ENCODE measurements around the gene PEX14. TPM values are rescaled to one million over a fixed set of nuclear protein-coding genes. Genes with fewer than 3 reads are reported as not detected.

PEX14 gene
- polyA plus RNA-seq, 12 donors, result 9.3 to 22.8 (median 13.2) TPM; not detected in 1

DNA sequence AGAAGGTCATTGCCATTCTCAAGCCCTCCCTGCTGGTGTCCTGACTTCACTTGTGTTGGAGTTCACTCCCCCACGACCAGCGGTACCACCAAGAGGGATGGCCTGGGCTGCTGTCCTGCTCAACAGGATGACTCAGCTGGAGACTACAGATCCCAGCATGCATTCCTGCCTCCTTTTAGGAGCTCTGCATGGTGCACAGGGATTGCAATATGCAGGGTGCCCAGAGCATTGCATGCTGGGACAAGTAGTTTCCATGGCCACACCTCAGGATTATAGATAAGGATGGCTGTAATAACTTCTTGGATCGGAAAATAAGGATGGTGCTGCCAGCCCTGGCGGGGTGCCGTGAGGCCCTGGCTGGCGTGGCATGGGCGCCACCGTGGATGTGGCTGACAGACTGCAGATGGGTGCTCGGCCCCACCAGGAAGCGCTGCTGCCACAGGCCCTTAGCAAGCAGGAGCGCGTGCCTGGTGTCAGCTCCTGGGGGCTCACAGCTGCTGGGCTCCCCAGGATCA is 171.7 kb downstream of the PEX14 start:
- DNase-seq, result no peak

DNA sequence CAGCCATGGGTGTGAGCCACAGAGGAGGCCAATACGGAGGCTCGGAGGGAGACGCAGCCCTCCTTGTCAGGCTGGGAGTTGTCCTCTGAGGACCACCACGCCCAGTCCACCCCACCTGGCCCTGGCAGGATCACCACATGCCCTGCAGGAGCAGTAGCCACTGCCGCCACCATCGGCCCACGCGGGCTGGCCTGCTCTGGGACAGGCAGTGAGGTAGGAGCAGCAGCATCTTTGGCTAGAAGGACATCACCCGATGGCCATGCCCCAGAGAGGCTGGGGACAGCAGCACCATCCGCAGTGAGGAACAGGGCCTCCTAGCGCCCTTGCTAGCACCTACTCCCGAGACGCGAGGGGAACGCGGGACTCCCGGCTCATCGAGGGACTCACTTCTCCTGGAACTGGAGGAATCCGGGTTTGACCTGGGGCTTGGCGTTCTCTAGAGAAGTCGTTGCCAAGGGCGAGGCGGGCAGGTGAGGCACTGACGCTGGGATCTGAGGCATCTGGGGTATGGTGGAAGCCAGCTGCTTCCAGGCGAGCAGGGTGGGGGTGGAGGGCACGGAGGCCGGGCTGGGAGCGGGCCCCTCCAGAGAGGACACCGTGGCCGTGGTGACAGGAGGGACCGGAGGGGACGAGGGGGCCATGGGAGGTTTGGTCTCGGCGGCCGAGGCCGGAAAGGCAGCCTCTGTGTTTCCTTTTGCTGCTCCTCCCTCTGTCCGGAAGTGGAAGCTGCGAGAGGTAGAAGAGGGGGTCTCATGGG is 172.8 kb downstream of the PEX14 start:
- no peak for DNase-seq

DNA sequence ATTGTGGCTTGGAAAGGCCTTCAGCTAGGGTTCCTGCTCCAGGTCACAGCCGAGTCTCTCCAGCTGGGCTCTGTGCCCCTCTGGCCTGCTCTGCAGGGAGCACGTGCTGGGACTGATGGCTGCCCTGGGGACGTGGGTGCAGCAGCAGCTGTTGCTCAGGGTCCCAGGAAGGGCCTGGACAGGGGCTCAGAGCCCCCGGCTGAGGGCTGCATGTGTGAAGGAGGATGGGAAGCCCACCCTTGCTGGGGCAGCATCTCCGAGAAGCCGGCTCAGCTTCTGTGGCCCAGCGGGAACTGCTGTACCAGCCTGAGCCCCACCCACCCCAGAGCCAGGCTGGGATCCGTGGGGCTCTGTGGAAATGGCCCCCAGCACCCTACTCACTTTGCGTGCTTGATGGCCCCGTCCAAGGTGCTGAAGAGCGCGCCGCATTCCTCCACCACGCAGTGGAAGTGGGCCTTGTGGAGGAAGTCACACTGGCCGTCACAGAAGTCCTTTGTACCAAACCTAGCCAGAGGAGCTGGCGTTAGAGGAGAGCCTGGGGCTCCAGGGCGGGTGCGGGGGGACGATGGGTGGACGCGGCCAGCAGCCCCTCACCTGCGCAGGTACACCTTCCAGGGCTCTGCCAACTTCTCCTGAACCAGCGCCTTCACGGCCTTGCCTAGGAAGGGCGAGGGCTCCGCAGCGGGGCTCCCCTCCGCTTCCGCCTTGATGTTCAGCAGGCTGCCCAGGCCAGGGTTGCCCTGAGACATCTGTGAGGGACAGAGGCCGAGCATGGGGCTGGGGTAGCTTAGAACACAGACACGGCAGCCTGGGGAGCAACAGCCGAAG is 174.2 kb downstream of the PEX14 start:
- no peak for DNase-seq

DNA sequence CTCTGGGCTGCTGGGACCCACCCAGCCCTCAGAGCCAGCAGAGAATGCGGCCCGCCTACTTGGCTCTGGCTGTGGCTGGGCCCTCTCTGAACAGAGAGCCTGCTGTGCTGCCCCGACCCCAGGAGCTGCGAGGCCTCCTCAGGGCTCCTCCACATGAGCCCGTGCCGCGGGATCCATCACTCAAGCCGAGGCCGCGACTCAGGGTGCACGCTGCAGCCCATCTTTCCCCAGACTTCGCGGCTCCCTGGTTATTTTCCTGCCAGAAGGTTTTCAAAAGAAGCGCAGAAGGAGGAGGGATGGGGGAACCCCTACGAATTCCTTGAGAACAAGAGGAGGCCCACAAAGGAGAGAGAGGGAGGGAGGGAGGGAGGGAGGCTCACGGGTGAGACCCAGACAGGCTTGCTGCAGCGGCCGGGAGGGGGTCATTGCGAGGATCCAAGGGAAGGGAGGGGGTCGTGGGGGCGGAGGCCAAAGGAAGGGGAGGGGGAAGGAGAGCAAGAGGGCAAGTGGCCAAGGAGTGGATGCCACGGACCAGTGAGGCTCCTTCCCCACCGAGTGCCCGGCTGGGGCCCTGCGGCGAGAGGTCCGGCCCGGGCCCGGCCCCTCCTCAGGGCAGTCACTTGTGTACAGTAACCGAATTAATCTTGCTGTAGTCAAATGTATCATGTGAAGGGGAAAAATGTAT is 174.9 kb downstream of the PEX14 start:
- no peak for DNase-seq

DNA sequence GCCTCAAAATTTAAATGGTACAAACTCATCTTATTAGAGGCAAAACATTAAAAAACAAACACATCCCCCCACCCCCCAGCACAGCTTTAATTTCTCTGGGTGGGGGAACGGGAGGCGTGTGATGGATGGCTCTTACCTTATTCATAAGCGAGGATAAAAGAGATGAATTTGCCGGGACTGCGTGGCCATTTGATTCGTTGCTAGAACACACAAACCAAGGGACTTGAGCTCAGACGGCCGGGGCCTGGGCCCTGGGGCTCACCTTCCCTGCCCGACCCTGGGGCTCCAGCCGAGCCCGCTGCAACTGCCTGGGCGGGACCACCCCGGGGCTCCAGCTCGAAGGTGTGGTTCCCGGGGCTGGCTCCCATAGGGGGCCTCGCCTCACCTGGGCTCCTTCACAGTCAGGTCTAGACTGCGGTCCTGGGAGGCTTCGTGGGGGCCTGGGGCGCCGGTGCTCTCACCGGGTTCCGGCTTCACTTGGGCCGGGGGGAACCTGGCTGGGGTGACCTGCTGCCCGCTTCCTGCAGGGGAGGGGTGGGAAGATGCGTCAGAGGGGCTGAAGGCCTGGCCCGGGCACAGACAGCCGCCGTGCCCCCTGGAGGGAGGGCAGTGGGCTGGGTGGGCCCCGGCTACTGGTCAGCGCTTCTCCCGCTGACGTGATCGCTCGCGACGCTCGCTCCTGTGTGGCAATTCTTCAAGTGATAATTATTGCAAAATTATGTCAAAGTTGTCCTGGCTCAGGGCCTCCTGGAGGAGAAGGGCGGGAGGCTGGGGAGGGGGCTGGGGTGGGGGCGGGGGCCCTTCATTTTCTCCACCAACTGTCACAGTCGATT is 176.0 kb downstream of the PEX14 start:
- no peak for DNase-seq

DNA sequence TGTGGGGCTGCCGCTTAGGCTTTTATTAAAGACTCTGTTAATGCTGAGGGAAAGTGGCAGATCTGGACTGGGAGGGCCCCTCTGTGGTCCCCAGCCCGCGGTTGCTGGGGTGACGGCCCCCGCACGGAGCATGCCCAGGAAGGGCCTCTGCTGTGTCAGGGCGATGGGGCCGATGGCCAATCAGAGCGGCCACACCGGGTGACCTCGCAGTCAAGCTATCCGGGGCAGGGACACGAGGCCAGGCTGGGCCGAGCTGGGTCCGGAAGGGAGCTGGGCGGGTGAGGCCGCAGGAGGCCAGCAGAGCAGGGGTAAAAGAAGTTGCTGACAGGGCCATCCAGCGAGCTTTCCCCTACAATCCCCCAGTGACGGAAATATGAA is 176.6 kb downstream of the PEX14 start:
- no peak for DNase-seq

DNA sequence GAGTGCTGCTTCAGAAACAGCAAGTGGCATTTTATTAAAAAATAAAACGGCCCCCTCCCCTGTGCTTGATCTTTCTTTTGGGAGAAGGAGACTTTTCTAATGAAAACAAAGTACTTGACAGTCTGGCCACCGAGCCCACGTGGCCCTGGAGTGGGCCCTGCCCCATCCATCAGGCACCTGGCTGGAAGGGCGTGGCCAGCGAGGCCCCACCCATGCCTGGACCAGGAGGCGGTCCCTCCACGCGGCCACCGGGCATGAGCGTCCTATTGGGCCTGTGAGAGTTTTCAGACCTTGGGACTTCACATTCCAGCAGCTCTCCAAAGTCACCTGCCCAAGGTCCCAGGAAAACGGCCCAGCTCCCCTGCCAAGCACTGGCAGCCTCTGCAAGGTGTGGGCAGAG is 177.0 kb downstream of the PEX14 start:
- no peak for DNase-seq

DNA sequence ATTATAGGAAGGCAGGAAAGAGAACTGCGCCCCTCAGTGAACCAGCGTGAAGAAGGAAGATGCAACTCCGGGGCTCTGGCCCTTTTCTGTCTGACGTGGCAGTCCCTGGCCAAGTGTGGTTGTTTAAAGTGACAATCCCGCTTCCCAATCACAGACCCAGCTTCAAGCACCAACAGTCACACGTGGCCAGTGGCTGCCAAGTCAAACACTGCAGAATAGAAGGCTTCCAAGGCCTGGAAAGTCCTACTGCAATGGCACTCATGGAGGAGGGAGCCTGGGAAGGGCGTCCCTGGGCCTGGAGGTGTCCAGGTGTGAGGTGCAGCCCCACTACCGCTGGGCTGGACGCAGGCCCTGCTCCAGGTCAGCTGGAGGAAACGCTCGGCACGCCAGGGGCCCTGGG is 177.9 kb downstream of the PEX14 start:
- DNase-seq, result no peak

DNA sequence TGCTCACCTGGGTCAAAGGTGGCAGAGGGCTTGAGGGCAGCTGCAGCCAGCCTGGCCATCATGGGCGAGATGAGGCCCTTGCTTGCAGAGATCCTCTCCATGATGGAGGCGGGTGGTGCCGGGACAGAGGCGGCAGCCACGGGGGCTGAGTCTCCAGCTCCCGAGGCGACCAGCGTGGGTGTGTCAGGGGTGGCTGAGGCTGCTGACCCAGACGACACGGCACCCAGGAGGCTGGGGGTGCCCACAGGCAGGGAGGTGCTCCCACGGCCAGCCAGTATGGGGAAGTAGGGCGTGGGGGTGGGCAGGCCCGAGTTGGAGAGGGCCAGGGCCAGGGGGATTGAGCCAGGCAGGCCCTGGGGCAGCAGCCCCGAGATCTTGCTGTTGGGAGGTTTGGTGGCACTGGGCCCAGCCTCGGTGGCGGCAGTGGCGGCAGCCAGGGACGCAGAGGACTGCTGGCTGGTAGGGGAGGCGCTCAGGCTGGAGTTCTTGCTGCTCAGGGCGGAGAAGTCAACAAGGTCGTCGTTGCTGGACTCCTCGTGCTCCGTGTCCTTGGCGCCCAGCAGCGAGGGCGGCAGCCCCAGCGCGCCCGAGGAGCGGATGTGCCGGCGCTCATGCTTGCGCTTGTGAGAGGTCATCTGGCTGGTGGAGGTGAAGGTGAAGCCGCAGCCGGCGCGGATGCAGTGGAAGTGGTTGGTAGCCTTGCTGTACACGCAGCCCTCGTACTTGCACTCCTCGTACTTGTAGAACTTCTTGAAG is 178.8 kb downstream of the PEX14 start:
- no peak for DNase-seq

DNA sequence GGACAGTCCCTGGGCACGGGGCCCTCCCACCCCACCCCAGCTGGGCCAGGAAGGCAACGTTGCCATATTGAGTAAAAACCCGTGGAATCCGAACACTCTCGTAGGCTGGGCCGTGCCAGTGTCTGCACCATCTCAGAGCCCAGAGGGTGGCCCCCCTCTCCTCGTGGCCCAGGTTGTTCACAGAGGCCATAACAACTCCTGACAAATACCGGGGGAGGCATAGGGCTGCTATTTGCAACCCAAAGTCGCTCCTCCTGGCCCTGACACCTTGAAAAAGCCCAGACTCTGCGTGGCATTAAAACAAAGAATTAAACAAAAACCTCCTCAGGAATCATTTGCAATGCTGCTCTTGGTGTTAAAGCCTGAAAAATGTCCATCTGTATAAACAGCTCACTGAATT is 180.3 kb downstream of the PEX14 start:
- DNase-seq, result no peak

DNA sequence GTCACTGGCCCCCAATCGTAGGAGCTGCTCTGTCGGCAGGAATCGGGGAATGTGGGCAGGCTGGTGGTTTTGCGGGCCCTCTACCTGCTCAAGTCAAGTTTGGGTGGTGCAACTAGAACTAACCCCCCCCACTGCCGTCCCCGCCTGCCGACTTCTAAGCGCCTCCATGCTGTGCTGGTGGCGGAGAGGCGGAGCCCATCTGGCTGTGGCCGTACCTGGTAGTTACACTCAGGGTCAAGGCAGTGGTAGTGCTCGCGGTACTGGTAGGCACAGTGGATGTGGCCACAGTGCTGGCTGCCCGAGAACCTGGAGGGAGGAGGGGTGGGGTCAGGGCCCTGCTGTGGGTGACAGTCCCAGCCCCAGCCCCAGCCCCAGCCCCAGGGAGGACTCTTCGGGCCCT is 181.7 kb downstream of the PEX14 start:
- no peak for DNase-seq

DNA sequence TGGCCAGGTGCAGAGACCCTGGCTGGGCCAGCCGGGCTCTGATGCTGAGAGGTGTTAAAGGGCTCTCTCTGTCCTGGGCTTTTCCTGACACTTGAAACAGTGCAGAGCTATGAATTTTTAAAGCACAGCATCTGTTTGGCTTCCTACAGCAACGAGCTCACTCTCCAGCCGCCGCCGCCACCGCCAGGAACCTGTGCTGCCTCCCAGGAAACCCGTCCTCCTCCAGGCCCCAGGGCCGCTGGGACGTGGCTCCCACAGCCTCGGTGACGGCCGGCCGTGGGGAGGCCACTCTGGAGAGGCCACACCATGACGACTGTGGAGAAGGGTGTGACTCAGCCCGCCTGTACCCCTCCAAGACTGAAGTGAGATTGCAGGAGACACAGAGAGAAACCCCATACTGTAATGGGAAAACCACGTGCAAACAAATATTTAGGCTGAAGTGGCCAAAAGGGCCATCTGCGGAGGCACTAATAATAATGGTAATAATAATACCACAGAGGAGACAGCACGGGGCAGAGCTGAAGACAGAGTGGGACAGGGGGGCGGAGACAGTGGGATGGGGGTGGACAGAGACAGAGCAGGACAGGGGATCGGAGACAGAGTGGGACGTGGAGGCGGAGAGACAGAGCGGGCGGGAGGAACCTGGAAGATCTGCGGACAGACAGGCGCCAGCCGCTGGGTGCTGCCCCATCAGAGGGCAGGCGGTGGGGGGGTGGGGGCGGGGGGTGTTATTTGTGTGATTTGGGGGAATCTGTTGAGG is 182.5 kb downstream of the PEX14 start:
- no peak for DNase-seq

DNA sequence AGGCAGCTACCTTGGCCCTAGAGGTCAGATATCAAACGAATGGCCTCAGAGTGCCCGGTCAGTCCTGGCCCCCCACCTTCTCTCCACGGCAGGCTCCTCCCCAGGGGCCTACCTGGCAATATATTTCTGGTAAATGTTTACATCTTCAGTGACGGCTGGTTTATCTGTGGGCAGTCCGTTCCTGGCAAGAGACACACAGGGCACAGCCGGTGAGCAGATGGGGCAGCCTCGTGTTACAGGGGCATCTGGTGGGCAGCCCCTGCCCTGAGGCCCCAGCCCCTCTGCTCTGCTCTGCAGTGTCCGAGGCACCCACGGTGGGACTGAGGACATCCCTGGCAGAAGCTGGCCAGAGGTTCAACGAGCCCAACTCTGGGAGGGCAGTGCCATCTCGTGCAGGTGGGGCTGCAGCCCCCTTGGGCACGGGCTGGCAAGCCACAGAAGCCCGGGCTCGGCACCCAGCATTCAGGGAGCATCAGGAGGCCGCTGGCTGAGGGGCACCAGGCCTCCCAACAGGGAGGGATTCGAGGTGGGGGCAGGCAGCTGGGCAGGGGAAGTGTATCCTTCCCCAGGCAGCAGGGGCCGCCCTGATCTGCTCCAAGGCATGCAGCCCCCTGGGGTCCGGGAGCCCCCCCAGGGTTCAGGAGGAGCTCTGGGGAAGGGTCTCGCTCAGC is 183.8 kb downstream of the PEX14 start:
- no peak for DNase-seq

DNA sequence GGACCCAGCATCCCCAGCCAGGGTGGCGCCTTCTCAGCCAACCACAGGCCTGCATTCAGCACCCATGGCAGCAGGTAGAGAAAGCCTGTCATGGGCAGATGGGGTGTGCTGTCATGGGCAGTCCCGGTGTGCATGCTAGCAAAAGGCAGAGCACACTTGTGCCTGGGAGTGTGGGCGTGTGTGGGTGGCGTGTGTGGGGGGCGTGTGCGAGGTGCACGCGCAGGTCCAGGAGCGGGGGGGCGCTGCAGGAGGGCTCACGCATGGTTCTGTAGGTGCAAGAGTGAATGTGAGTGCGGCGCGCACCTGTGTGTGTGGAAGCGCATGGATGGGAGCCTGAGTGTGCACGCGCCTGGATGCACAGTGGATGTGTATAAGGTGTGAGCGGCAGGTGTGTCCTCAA is 184.5 kb downstream of the PEX14 start:
- no peak for DNase-seq

DNA sequence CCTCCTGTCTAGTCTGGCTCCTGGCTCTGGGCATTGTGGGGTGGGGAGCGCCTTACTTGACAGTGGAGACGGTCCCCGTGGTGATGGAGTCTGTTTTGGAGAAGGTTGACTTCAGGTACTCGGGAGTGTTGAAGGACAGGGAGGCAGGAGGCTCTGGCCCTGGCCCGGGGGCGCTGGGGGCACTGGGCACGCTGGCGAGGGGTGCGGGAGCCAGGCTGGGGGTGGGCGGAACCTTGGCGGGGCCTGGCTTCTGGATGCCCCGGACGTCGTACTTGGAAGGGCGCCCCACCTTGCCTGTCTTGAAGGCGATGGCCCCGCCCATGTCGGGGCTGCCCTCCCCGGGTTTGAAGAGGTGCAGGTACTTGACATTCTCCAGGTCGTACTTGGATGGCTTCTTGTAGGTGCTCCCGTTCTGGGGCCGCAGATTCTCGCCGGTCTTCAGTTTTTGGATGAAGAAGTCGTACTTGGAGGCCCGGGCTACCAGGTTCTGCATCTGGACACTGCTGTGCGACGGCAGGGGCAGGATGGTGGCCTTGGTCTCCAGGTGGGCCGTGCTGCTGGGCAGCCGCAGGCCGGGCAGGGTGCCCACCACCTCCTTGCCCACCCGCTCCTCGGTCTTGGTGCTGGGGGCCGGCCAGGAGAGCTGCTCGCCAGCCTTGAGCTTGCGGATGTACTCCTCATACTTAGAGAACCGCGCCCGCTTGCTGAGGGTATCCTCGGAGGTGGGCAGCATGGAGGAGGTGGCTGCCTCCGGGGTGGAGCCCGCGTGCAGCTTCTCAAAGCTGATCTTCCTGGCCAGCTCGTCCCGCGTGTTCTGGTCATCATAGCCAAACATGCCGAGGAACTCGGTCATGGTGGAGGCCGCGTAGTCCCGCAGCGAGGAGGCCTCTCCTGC is 185.1 kb downstream of the PEX14 start:
- no peak for DNase-seq

DNA sequence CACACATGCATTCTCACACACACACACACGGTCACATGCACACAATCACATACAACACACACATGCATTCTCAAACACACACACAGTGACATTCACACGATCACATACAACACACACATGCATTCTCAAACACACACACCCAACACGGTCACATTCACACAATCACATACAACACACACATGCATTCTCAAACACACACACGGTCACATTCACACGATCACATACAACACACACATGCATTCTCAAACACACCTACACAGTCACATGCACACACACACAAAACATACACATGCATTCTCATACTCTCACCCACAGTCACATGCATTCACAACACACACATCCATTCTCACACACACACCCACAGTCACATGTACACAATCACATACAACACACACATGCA is 186.7 kb downstream of the PEX14 start:
- DNase-seq, result no peak

DNA sequence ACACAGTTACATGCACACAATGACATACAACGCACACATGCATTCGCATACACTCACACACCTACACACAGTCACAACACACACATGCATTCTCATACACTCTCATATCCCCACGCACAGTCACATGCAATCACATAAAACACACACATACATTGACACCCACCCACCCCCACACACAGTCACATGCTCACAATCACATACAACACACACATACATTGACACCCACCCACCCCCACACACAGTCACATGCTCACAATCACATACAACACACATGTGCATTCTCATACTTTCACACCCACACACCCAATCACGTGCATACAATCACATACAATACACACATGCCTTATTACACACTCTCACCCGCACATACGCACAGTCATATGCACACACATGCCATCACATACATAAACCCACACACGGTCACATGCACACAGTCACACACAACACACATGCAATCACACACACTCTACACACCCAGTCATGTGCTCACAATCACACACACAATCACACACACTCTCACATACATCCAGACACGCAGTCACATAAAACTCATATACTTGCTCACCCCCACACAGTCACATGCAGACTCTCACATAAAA is 187.4 kb downstream of the PEX14 start:
- DNase-seq, result no peak

Data from muscle of arm (tissue), 12 donors.